K562 (cell line): ENCODE data around the gene NR1I3. TPM values are rescaled to one million over a fixed set of nuclear protein-coding genes. Genes with fewer than 3 reads are reported as not detected.

Source experiments
- ATAC-seq: fragments of 200-7000 bp; cut with Tn5 transposase; 3 replicates; pipeline ENCODE4 v1.9.1; 2020; ENCODE audit warnings: moderate library complexity
- BruUV-seq: library from RNA; stranded (reverse); fragments of 400-500 nt; replicated peaks from 2 replicates; lab custom pipeline; 2021; lab: Mats Ljungman, UMichigan
- CTCF ChIA-PET: fragments of 300-600 bp; formaldehyde crosslinking; extraction: SDS; loops from one replicate; lab custom pipeline; 2021; ENCODE audit warnings: low intra/inter-chr PET ratio; lab: Yijun Ruan, JAX
- POLR2A ChIA-PET: fragments of 300-600, 350-650 bp; sonication (Branson Sonifier 250); formaldehyde crosslinking; extraction: SDS; loops from one replicate; lab custom pipeline; 2021; ENCODE audit warnings: antibody characterized with exemption, inconsistent platforms; lab: Yijun Ruan, JAX
- DNase-seq, 4 experiments: peaks; one replicate each; pipeline versions ENCODE4 v3.0.0 to v3.0.0-alpha.2; 2011 to 2018; ENCODE audit warnings: low spot score in 3 of 4, mixed read lengths in 3 of 4; ENCODE audit errors: extremely low read depth in 1 of 4
- FAIRE-seq: peaks from 2 replicates; lab custom pipeline; 2011; peaks lifted over from hg19 to GRCh38; lab: Jason Lieb, UNC
- H2AFZ ChIP-seq: 2 replicates; pipeline ENCODE4 v1.6.0; 2011; ENCODE audit warnings: low read depth, low read length, control low read depth, inconsistent platforms
- H3K27ac ChIP-seq: fragments of 200-600 bp; 3 replicates; pipeline ENCODE4 v1.8.0; 2011; ENCODE audit warnings: low read depth, mild to moderate bottlenecking, control low read depth, inconsistent platforms, low read length, moderate library complexity, mixed read lengths; ENCODE audit errors: extremely low read depth
- H3K27me3 ChIP-seq, 2 experiments: fragments of 300-600 bp in 1 of 2; 2 replicates in 1 of 2; 3 replicates in 1 of 2; pipeline versions ENCODE4 v1.6.0 to v1.8.0; 2011; ENCODE audit warnings: inconsistent platforms in 2 of 2, low read length in 2 of 2, mild to moderate bottlenecking in 1 of 2, mixed read lengths in 1 of 2, moderate library complexity in 1 of 2; ENCODE audit not compliant: control insufficient read depth in 2 of 2, insufficient read depth in 2 of 2
- H3K36me3 ChIP-seq: fragments of 300-600 bp; 3 replicates; pipeline ENCODE4 v1.8.0; 2011; ENCODE audit warnings: mild to moderate bottlenecking, low read length, inconsistent platforms; ENCODE audit not compliant: control insufficient read depth, insufficient read depth
- H3K4me1 ChIP-seq, 2 experiments: fragments of 200-600 bp in 1 of 2; replicated peaks in 1 of 2; 2 replicates in 1 of 2; 3 replicates in 1 of 2; pipeline versions ENCODE4 v1.5.1 to v1.8.0; 2011; ENCODE audit warnings: inconsistent platforms in 2 of 2, low read length in 2 of 2, mild to moderate bottlenecking in 1 of 2, mixed read lengths in 1 of 2, moderate library complexity in 1 of 2; ENCODE audit not compliant: control insufficient read depth in 2 of 2, insufficient read depth in 2 of 2
- H3K4me2 ChIP-seq: 2 replicates; pipeline ENCODE4 v1.6.1; 2011; ENCODE audit warnings: low read length, control low read depth, inconsistent platforms, mixed read lengths; ENCODE audit not compliant: insufficient read depth
- H3K4me3 ChIP-seq: fragments of 200-600 bp; sonication (generic), shearing (Covaris generic); 2 replicates; pipeline ENCODE4 v1.5.1; 2016; ENCODE audit warnings: control low read depth, inconsistent platforms
- H3K79me2 ChIP-seq: fragments of 200-600 bp; 3 replicates; pipeline ENCODE4 v1.8.0; 2011; ENCODE audit warnings: low read length, inconsistent platforms; ENCODE audit not compliant: control insufficient read depth, insufficient read depth
- H3K9ac ChIP-seq, 2 experiments: 2 replicates each; pipeline versions ENCODE4 v1.6.0 to v1.6.1; 2011; ENCODE audit warnings: low read depth in 2 of 2, low read length in 2 of 2, control low read depth in 1 of 2, inconsistent platforms in 1 of 2, mild to moderate bottlenecking in 1 of 2, mixed read lengths in 1 of 2; ENCODE audit not compliant: insufficient read depth in 1 of 2
- H3K9me1 ChIP-seq: one replicate; pipeline ENCODE4 v1.6.0; 2011; ENCODE audit warnings: inconsistent platforms, mild to moderate bottlenecking, low read length, moderate library complexity; ENCODE audit not compliant: control insufficient read depth, insufficient read depth
- H3K9me3 ChIP-seq: replicated peaks from 2 replicates; pipeline ENCODE4 v1.5.1; 2011; ENCODE audit warnings: low read depth, low read length, inconsistent platforms; ENCODE audit not compliant: control insufficient read depth, insufficient read depth
- H4K20me1 ChIP-seq: replicated peaks from 2 replicates; pipeline ENCODE4 v1.6.1; 2011; ENCODE audit warnings: low read length, inconsistent platforms, mixed read lengths; ENCODE audit not compliant: control insufficient read depth, insufficient read depth
- CSDE1 ChIP-seq, 2 experiments: fragments of 450-650 bp; IDR thresholded peaks; 2 replicates each; pipeline ENCODE4 v1.6.1; 2016; ENCODE audit warnings: mild to moderate bottlenecking in 1 of 2
- EP400 ChIP-seq: fragments of 450-650 bp; IDR thresholded peaks from 2 replicates; pipeline ENCODE4 v1.6.1; 2017; ENCODE audit warnings: antibody characterized with exemption, mild to moderate bottlenecking, moderate library complexity
- EZH2 ChIP-seq: IDR thresholded peaks from 2 replicates; pipeline ENCODE4 v1.6.1; 2012; ENCODE audit warnings: low read depth, mild to moderate bottlenecking, inconsistent platforms, low read length, borderline replicate concordance
- KDM4B ChIP-seq, 2 experiments: fragments of 450-650 bp in 1 of 2; sonication (generic) in 1 of 2; IDR thresholded peaks; 2 replicates each; pipeline ENCODE4 v1.6.1; 2016 to 2017; ENCODE audit warnings: borderline replicate concordance in 2 of 2, antibody characterized with exemption in 1 of 2, low read depth in 1 of 2, mild to moderate bottlenecking in 1 of 2
- KHSRP ChIP-seq: fragments of 450-650 bp; IDR thresholded peaks from 2 replicates; pipeline ENCODE4 v1.6.1; 2017
- L3MBTL2 ChIP-seq: fragments of 450-650 bp; IDR thresholded peaks from 2 replicates; pipeline ENCODE4 v1.6.1; 2016; ENCODE audit warnings: mild to moderate bottlenecking, moderate library complexity
- MXI1 ChIP-seq: IDR thresholded peaks from 2 replicates; pipeline ENCODE4 v1.6.1; 2011; ENCODE audit warnings: low read depth, mild to moderate bottlenecking, improper control_type of control experiment, low read length
- RBBP5 ChIP-seq: fragments of 200-600 bp; sonication (generic); IDR thresholded peaks from 2 replicates; pipeline ENCODE4 v1.6.1; 2012; ENCODE audit warnings: borderline replicate concordance, mild to moderate bottlenecking, low read length, control low read depth, inconsistent platforms; ENCODE audit not compliant: insufficient read depth, poor library complexity, severe bottlenecking
- SAP30 ChIP-seq: fragments of 200-600 bp; sonication (generic); IDR thresholded peaks from 2 replicates; pipeline ENCODE4 v1.6.1; 2012; ENCODE audit warnings: borderline replicate concordance, low read depth, mild to moderate bottlenecking, moderate library complexity, low read length, control low read depth, inconsistent platforms; ENCODE audit not compliant: insufficient read depth, poor library complexity, severe bottlenecking
- SIRT6 ChIP-seq: IDR thresholded peaks from one replicate; pipeline ENCODE4 v1.6.1; 2012; ENCODE audit warnings: low read depth, mild to moderate bottlenecking, control low read depth, inconsistent platforms, low read length, moderate library complexity
- TCF3 ChIP-seq: sonication (generic); formaldehyde crosslinking; IDR thresholded peaks from 2 replicates; pipeline ENCODE4 v1.4.0; 2020; ENCODE audit warnings: mild to moderate bottlenecking, missing genetic modification reagents
- ZNF699 ChIP-seq: fragments of 250-450 bp; sonication (Bioruptor Pico); IDR thresholded peaks from 2 replicates; pipeline ENCODE4 v1.8.0; 2021; ENCODE audit warnings: mild to moderate bottlenecking, moderate library complexity; ENCODE audit not compliant: insufficient replicate concordance
- WGBS: fragments of 100-300 bp; shearing (Covaris generic); methylation state at CpG from one replicate; pipeline ENCODE4 v1.1.6; 2016; ENCODE audit warnings: low coverage, mixed read lengths; ENCODE audit not compliant: insufficient coverage; ENCODE audit errors: missing lambda C conversion rate; 5-methylcytosine and 5-hydroxymethylcytosine counted together
- in situ Hi-C: fragments of 300-500 bp; cut with MboI; formaldehyde crosslinking; loops from 4 replicates; pipeline ENCODE4 v1.15.0; 2018; ENCODE audit warnings: inconsistent platforms, mixed read lengths
- intact Hi-C: fragments of 100-400 bp; cut with micrococcal nuclease; formaldehyde crosslinking; loops from 2 replicates; pipeline ENCODE4 v1.14.2; 2022
- polyA plus RNA-seq, 8 experiments: library from polyadenylated mRNA; depleted of rRNA in 4 of 8; stranded (reverse) in 5 of 8; unstranded in 3 of 8; fragments of >200 nt; fragmentation: Nextera tagmentation in 2 of 8; fragmentation: Illumina TruSeq in 1 of 8; extraction: Ambion mirVana in 2 of 8; extraction: Trizol in 1 of 8; gene quantifications; 2 replicates each; pipeline versions ENCODE4 v1.2.1 to v1.2.3, GENCODE V29; 2011 to 2014; ENCODE audit warnings: inconsistent platforms in 1 of 8, missing spikeins in 1 of 8
- total RNA-seq, 7 experiments: library from RNA; depleted of rRNA in 6 of 7; stranded (reverse); fragments of >200 nt in 6 of 7; fragmentation: Illumina TruSeq in 2 of 7; extraction: Trizol in 2 of 7; gene quantifications; 2 replicates each; pipeline versions ENCODE4 v1.2.1 to v1.2.3, GENCODE V29; 2011 to 2021; ENCODE audit warnings: low replicate concordance in 1 of 7
- TF ChIP-seq, protein P1 (sequence below): fragments of 250-450 bp; sonication (Bioruptor Pico); IDR thresholded peaks from 2 replicates; pipeline ENCODE4 v1.5.0; 2020; ENCODE audit warnings: mild to moderate bottlenecking

The NR1I3 gene
- total and polyA plus RNA-seq, 9 of the 15 experiments (the other 6 are each of a cell fraction or from before 2014, with no cell fraction given): 0.11 TPM; not detected in 8

DNA sequence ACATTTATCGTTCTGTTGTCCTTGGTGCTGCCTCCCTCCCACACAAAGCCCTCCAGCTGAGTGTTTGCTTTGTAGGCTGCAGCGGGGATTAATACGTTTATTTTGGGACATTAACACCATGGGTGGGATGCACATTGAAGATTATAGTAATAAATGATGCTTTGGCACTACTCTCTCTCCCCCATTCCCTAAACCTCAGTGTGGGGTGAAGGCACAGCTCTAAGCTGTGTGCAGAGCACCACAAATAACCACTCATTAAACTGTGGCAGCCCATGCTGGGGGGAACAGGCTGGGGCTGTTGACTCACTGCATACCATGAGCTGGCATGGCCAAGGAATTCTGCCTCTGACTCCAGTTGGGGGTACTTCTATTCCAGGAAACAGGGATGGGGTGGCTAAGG is 28.2 kb upstream of the NR1I3 start:
- H3K4me2 ChIP-seq: no peak overlapping the region
- POLR2A ChIA-PET: interaction anchor here (0.6 to 1.2 kb wide), 3 partner anchors 16 to 1155 kb away, joined by 3 read pairs; no protein-coding TSS in a partner anchor
- H4K20me1 ChIP-seq: no peaks in the 10 kb centered on the region
- no peak overlapping the region for H3K9ac ChIP-seq
- no peaks in the 10 kb centered on the region for H3K9me3 ChIP-seq
- DNase-seq (no peak), ATAC-seq (no peak), FAIRE-seq (no peak)
- no peaks in the 10 kb centered on the region for H3K9me1 ChIP-seq
- peaks cover 7 to 30% of the 10 kb centered on the region in 2 experiments; a peak in 4 of 5 replicates for H3K27me3 ChIP-seq
- intact Hi-C loops: no loop called here
- CTCF ChIA-PET: no interaction called here
- no peak overlapping the region for H3K4me3 ChIP-seq
- BruUV-seq: no TSS peak
- in situ Hi-C loops: no loop called here
- H3K79me2 ChIP-seq: no peaks in the 10 kb centered on the region
- TF ChIP-seq KHSRP (no peak), SIRT6 (no peak), CSDE1 (IDR thresholded peaks at IDR 0.05) (no peak), ZNF699 (CRISPR knock-in tag) (no peak), L3MBTL2 (no peak), TCF3 (no peak), RBBP5 (no peak), MXI1 (no peak), EZH2 (no peak), EP400 (no peak), SAP30 (no peak), KDM4B (IDR thresholded peaks at IDR 0.05; ENCODE audit: borderline replicate concordance in 2 of 2, low read depth in 1 of 2) (no peak)
- TF ChIP-seq, protein P1, sequence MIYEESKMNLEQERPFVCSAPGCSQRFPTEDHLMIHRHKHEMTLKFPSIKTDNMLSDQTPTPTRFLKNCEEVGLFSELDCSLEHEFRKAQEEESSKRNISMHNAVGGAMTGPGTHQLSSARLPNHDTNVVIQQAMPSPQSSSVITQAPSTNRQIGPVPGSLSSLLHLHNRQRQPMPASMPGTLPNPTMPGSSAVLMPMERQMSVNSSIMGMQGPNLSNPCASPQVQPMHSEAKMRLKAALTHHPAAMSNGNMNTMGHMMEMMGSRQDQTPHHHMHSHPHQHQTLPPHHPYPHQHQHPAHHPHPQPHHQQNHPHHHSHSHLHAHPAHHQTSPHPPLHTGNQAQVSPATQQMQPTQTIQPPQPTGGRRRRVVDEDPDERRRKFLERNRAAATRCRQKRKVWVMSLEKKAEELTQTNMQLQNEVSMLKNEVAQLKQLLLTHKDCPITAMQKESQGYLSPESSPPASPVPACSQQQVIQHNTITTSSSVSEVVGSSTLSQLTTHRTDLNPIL (CRISPR knock-in tag): no peak
- no peaks in the 10 kb centered on the region for H3K36me3 ChIP-seq
- 3% methylated on average over 3 of the region's 3 CpGs for WGBS
- no peak overlapping the region for H3K27ac ChIP-seq
- no peak overlapping the region for H2AFZ ChIP-seq
- H3K4me1 ChIP-seq: no peaks in the 10 kb centered on the region; a peak in 1 of 5 replicates
